M059J (cell line): Measurements from ENCODE around the gene TBC1D14. TPM values are rescaled to one million over a fixed set of nuclear protein-coding genes. Genes with fewer than 3 reads are reported as not detected.
A peak's percentile ranks its signal among the peaks of the same experiment; 100 is the strongest.
"Not testable (repeated sequence)": the region's sequence is repeated elsewhere in the genome, so short reads cannot be mapped to it uniquely, and the experiment has no call there.

ENCODE experiments used
- DNase-seq: peaks from one replicate; pipeline ENCODE4 v3.0.0-alpha.2; 2012; ENCODE audit warnings: low read depth
- total RNA-seq: library from RNA; depleted of rRNA; stranded (reverse); fragments of >200 nt; shearing (Covaris generic); gene quantifications from 2 replicates; pipeline ENCODE4 v1.2.3, GENCODE V29; 2014

Gene TBC1D14
- total RNA-seq, 1 experiment from 2014 or later = 22.4 TPM

GRCh38 chr4:6910340-6910959, 824 bp downstream of the TBC1D14 start:
- DNase-seq = no peak

- DNase-seq = no peak
Observed at GRCh38 chr4:6910960-6911874, 1.6 kb downstream of the TBC1D14 start.

- not testable (repeated sequence) for DNase-seq
Observed at GRCh38 chr4:6911917-6912316, 2.3 kb downstream of the TBC1D14 start.

GRCh38 chr4:6912441-6912840, 2.8 kb downstream of the TBC1D14 start:
- no peak for DNase-seq

GRCh38 chr4:6913350-6913905, 3.8 kb downstream of the TBC1D14 start:
- DNase-seq = no peak

DNA sequence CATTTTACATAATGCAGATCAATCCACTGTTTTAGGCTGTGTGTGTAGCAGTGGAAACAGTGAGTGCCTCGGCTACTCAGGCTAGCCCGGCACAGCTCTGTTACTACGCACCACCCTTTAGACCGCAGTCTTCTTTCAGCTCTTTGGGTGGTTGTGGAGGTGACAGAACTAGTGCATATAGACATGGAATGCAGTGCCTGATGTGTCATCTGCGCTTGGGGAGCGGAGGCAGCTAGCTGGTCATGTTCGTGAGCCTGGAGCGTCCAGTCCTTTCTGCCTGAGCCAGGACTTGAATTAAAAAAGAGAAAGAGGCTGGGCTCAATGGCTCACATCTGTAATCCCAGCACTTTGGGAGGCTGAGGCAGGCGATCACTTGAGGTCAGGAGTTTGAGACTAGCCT, 4.8 kb downstream of the TBC1D14 start:
- DNase-seq = no peak

DNA sequence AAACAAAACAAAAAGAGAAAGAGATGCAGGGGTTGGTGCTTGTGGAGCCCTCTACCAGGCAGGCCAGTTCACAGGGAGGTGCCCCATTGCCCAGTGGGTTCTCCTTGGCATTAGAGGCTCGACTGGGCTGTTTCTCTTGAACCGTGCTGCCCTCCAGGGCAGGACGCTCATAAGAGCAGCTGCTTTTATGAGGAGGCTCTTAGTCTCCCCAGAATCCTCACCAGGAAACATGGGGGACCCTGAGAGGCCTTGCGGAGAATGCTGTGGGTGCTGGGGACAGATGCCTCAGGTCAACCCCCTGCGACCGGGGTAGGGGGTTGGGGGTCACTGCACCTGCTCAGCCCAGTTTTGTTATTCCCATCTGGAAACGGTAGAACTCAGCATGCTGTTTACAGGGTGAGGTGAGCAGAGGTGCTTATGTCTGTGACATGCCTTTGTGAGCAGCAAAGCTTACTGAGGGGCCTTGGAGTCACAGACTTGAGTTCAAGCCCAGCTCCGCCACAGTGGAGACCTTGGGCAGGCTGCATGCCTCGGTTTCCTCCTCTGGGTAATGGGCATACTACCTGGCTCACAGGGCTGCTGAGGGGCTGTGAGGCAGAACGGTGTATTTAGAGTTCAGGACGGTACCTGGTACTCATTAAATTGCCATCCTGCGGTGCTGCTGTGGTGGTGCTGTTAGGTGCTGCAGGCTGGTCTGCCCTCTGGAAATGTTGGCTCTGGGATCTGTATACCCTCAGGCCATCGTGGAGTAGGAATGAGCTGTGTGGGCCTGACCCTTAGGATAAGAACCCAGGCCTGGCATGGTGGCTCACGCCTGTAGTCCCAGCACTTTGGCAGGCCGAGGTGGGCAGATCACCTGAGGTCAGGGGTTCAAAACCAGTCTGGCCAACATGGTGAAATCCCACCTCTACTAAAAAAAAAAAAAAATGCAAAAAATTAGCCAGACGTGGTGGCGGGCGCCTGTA, 5.7 kb downstream of the TBC1D14 start:
- no peak for DNase-seq

- DNase-seq = no peak
Observed at GRCh38 chr4:6916069-6916586, 6.5 kb downstream of the TBC1D14 start.

GRCh38 chr4:6916587-6917460, 7.2 kb downstream of the TBC1D14 start:
- DNase-seq = peak; percentile 47

DNA sequence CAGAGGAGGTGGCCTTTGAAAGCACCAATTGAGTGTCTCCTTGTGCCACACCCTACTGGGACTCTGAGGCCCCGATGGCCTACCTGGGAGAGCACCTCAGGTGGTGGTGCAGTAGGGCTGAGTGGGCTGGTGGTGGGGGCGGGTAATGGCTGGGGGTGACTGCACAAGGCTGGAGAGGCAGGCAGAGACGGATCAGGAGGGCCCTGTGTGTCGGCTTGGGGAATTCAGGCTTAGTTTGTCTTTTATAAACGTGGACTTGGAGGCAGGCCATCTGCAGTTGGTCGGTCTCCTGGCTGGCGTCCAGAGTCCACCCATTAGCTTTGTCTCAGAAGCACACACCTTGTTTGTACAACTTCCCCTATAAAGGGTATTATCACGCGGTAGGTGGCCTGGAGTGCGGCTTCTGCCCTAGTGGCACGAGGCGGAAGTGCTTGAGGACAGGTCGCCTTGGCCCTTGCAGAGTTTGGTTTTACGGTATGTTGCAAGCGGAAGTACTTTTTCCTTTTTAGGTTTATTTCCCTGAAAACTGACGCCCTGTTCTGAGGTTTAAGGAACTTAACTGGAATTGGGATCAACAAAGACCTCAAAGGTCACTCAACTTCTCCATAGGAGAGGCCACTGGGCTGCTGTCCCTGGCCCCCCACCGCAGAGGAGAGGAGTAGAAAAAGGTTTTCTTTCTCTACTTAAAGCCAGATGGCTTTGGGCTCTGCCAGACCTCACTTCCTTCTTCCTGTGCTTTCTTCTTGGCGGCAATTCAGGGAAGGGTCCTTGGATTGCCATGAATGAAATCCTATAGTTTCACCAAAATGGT, 8.0 kb downstream of the TBC1D14 start:
- peak; percentile 26 for DNase-seq

- no peak for DNase-seq
Observed at GRCh38 chr4:6918338-6918737, 8.7 kb downstream of the TBC1D14 start.

DNA sequence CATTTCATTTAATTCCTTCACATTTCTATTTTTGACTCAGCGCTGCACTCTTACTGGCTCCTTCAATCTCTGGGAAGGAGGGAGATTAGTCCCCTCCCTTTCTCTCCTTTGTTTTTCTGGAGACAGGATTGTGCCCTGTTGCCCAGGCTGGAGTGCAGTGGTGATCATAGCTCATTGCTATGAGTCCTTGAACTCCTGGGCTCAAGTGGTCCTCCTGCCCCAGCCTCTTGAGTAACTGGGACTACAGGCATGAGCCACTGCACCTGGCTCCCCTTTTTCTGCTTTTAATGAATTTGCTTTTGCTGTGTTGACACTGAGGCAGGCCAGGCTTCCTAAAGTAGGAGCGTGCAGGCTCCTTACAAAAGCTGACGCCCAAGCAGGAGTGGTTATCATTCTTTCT, 10.5 kb downstream of the TBC1D14 start:
- DNase-seq = no peak

GRCh38 chr4:6923507-6923906, 13.9 kb downstream of the TBC1D14 start:
- no peak for DNase-seq

DNA sequence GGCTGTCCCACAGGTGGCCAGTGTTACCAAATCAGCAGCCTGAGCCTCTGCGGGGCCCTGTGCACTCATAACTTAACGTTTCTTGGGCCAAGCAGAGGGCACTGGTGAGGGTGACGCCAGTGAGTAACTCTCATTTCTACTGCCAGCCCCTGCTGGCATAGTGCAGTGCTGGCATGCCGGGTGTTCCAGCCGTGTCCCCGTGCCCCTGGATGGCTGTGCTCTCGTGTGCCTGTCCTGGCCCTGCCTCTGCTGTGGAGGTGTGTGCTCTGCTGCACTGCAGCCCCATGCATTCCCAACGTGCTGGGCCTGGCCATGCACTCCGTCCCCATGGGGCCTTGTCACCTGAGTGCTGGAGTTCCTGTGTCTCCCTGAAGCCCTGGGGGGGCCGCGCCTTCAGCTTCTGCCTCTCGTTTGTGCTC, 14.7 kb downstream of the TBC1D14 start:
- no peak for DNase-seq

DNA sequence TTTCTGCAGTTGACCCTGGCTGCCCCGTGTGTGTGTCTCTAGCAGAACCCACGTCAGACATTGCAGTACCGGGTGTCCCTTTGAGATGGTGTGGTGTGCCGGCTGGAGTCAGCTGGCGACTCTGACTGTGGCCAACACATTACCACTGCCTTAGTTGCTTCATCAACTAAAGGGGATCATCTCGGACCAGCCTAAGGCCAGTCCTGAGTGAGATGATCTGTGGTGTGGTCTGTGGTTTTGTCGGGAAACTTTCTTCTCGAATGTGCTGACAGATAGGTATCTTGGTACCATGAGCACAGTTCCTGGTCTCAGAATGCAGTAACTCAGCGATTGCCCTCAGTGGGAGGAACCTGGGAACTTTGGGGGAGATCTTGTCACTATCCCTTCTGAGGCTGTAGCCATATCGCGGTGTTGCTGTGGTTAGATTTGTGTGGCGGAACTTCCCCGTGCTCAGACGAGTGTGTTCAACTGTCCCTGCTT, 15.8 kb downstream of the TBC1D14 start:
- no peak for DNase-seq

- no peak for DNase-seq
Observed at GRCh38 chr4:6926081-6926480, 16.5 kb downstream of the TBC1D14 start.

GRCh38 chr4:6926681-6927478, 17.3 kb downstream of the TBC1D14 start:
- no peak for DNase-seq

DNA sequence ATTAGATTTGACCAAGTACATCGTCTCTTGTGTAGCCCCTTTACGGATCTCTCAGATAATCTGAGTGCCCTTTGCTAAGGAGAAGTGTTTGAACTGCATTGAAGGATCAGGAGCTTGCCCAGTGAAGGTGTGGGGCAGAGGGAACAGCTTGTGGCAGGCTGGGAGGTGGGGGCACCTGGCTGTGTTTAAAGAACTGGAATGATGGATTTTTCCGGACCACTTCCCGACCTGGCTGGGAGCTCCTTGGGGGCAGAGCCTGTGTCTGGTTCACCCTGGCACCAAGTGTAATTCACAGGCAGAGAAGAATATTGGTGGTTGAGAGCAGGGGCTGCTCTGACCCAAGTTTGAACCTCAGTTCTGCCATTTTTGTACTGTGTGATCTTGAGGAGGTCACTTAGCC, 18.5 kb downstream of the TBC1D14 start:
- no peak for DNase-seq
